ENCODE measurements around the gene BAAT. TPM values are rescaled to one million over a fixed set of nuclear protein-coding genes. Genes with fewer than 3 reads are reported as not detected.

BAAT gene
- total RNA-seq, 1 donor from 2014 or later: 0.07 TPM

GRCh38 chr9:101398930-101399642, 14.3 kb upstream of the BAAT start:
- intact Hi-C loops (cut with micrococcal nuclease): loop anchor here (1.0 to 5.0 kb wide), 12 partner anchors 9 to 1578 kb away; partner anchors contain the start of genes INVS, MSANTD3, NR4A3 and RNF20

GRCh38 chr9:101398068-101398929, 13.5 kb upstream of the BAAT start, which contains the start of the genes MRPL50 and ZNF189:
Gene MRPL50, minus strand, starts transcription at chr9:101398618. Its CDS starts 26 bp downstream, at chr9:101398592.
Gene ZNF189, plus strand, starts transcription at chr9:101398851. Its CDS starts 306 bp downstream, at chr9:101399157.
- intact Hi-C loops (cut with micrococcal nuclease): loop anchor here (1.0 to 5.0 kb wide), 10 partner anchors 61 to 1577 kb away; partner anchors contain the start of genes INVS, MSANTD3, NR4A3 and RNF20

GRCh38 chr9:101397746-101398067, 12.9 kb upstream of the BAAT start:
- intact Hi-C loops (cut with micrococcal nuclease): loop anchor here (1.0 to 5.0 kb wide), 10 partner anchors 61 to 1576 kb away; partner anchors contain the start of genes INVS, MSANTD3, NR4A3 and RNF20

- intact Hi-C loops (cut with micrococcal nuclease): loop anchor here (5.0 kb wide), 3 partner anchors 797 to 1042 kb away; partner anchors contain the start of genes MSANTD3 and TEX10
Measured at GRCh38 chr9:101394687-101395086, 9.9 kb upstream of the BAAT start.

- intact Hi-C loops (cut with micrococcal nuclease): no loop called here
Measured at GRCh38 chr9:101393135-101393534, 8.3 kb upstream of the BAAT start.

- intact Hi-C loops (cut with micrococcal nuclease): no loop called here
Measured at GRCh38 chr9:101388507-101388993, 3.7 kb upstream of the BAAT start.

GRCh38 chr9:101387871-101388506, 3.2 kb upstream of the BAAT start:
- intact Hi-C loops (cut with micrococcal nuclease): no loop called here

GRCh38 chr9:101383361-101383760, 1.4 kb downstream of the BAAT start:
- intact Hi-C loops (cut with micrococcal nuclease): no loop called here

- intact Hi-C loops (cut with micrococcal nuclease): no loop called here
Measured at GRCh38 chr9:101381833-101382342, 2.9 kb downstream of the BAAT start.

- intact Hi-C loops (cut with micrococcal nuclease): no loop called here
Measured at GRCh38 chr9:101381118-101381517, 3.7 kb downstream of the BAAT start.

GRCh38 chr9:101380295-101380694, 4.5 kb downstream of the BAAT start:
- intact Hi-C loops (cut with micrococcal nuclease): no loop called here

GRCh38 chr9:101376111-101376848, 8.5 kb downstream of the BAAT start:
- intact Hi-C loops (cut with micrococcal nuclease): no loop called here

- intact Hi-C loops (cut with micrococcal nuclease): no loop called here
Measured at GRCh38 chr9:101375546-101375945, 9.3 kb downstream of the BAAT start.

- intact Hi-C loops (cut with micrococcal nuclease): no loop called here
Measured at GRCh38 chr9:101372327-101373118, 12.3 kb downstream of the BAAT start.

GRCh38 chr9:101371813-101372212, 13.0 kb downstream of the BAAT start:
- intact Hi-C loops (cut with micrococcal nuclease): no loop called here

GRCh38 chr9:101369884-101370531, 14.8 kb downstream of the BAAT start:
- intact Hi-C loops (cut with micrococcal nuclease): no loop called here

- intact Hi-C loops (cut with micrococcal nuclease): no loop called here
Measured at GRCh38 chr9:101369286-101369685, 15.5 kb downstream of the BAAT start.

GRCh38 chr9:101367323-101367722, 17.5 kb downstream of the BAAT start:
- intact Hi-C loops (cut with micrococcal nuclease): no loop called here
